Measurements from ENCODE around the gene ANTKMT.

- no peak for TF ChIP-seq CTCF (IDR thresholded peaks at IDR 0.05)
- TF ChIP-seq EP300 (IDR thresholded peaks at IDR 0.05), result no peak
- no peak for TF ChIP-seq POLR2A (IDR thresholded peaks at IDR 0.05)
- TF ChIP-seq POLR2AphosphoS5 (IDR thresholded peaks at IDR 0.05), result no peak
Observed at GRCh38 chr16:685967-686366, 35.0 kb upstream of the ANTKMT start.
